NB4 (cell line): Measurements from ENCODE around the gene HSPBP1.

Experiments
- DNase-seq: peaks from one replicate; pipeline ENCODE4 v3.0.0; 2010; ENCODE audit warnings: low read depth
- H3K4me3 ChIP-seq: one replicate; pipeline ENCODE4 v1.5.1; 2011; ENCODE audit warnings: mild to moderate bottlenecking, low read depth, low read length, moderate library complexity
- CTCF ChIP-seq: IDR thresholded peaks from one replicate; pipeline ENCODE4 v1.5.1; 2012; ENCODE audit warnings: low read depth, low read length
- MAX ChIP-seq: IDR thresholded peaks from 2 replicates; pipeline ENCODE4 v1.6.1; 2011; ENCODE audit warnings: low read depth, low read length
- MYC ChIP-seq: IDR thresholded peaks from 2 replicates; pipeline ENCODE4 v1.6.1; 2011; ENCODE audit warnings: low read depth, low read length
- POLR2A ChIP-seq: IDR thresholded peaks from 2 replicates; pipeline ENCODE4 v1.6.1; 2011; ENCODE audit warnings: mild to moderate bottlenecking; ENCODE audit not compliant: insufficient read length; ENCODE audit errors: extremely low read depth

The HSPBP1 gene

GRCh38 chr19:55232286-55232602, 47.7 kb downstream of the HSPBP1 start:
- no peak for DNase-seq
- TF ChIP-seq MYC (no peak), POLR2A (no peak), MAX (no peak), CTCF (no peak)
- H3K4me3 ChIP-seq, result no peak overlapping the region

GRCh38 chr19:55231391-55232285, 48.3 kb downstream of the HSPBP1 start:
- TF ChIP-seq CTCF (no peak), MYC (no peak), MAX (no peak), POLR2A (no peak)
- no peak overlapping the region for H3K4me3 ChIP-seq
- DNase-seq, result no peak

- TF ChIP-seq MAX, result no peak
- H3K4me3 ChIP-seq, result no peak overlapping the region
- DNase-seq, result no peak
Measured at GRCh38 chr19:55230780-55231179, 49.1 kb downstream of the HSPBP1 start.

GRCh38 chr19:55230329-55230728, 49.6 kb downstream of the HSPBP1 start:
- TF ChIP-seq CTCF (no peak), MAX (no peak), MYC (no peak), POLR2A (no peak)
- H3K4me3 ChIP-seq, result no peak overlapping the region

GRCh38 chr19:55229789-55230182, 50.1 kb downstream of the HSPBP1 start:
- no peak for DNase-seq
- H3K4me3 ChIP-seq, result no peak overlapping the region
- TF ChIP-seq POLR2A (no peak), MYC (no peak), CTCF (no peak), MAX (no peak)

More at GRCh38 chr19:55230329-55230728, 49.6 kb downstream of the HSPBP1 start:
- no peak for DNase-seq

- DNase-seq, result no peak
- H3K4me3 ChIP-seq, result no peak overlapping the region
- TF ChIP-seq MAX (no peak), POLR2A (no peak), MYC (no peak), CTCF (no peak)
Measured at GRCh38 chr19:55229145-55229788, 50.6 kb downstream of the HSPBP1 start.
